Activated naive CD4-positive, alpha-beta T cell treated with anti-CD3 and anti-CD28 coated beads, Interleukin-2, amount 10 ng/mL, durations not matched to agents 5 hours and 36 hours (primary cell): Measurements from ENCODE around the gene GAPT. TPM values are rescaled to one million over a fixed set of nuclear protein-coding genes. Genes with fewer than 3 reads are reported as not detected.

Experiments used
- microRNA-seq: library from miRNA; unstranded; fragments of <30 nt; microRNA quantifications from one replicate; pipeline ENCODE4 v1.2.0, GENCODE V29; 2022; ENCODE audit warnings: borderline microRNAs expressed, borderline replicate concordance
- total RNA-seq, 2 experiments: library from RNA; stranded (reverse); gene quantifications; one replicate each; pipeline ENCODE4 v1.2.3, GENCODE V29; 2021

GAPT gene
- not detected for total RNA-seq

GRCh38 chr5:58491216-58491892 is at the start of gene GAPT:
Gene GAPT (plus strand): TSS chr5:58491435. CDS start chr5:58494537, 3,102 bp downstream.

DNA sequence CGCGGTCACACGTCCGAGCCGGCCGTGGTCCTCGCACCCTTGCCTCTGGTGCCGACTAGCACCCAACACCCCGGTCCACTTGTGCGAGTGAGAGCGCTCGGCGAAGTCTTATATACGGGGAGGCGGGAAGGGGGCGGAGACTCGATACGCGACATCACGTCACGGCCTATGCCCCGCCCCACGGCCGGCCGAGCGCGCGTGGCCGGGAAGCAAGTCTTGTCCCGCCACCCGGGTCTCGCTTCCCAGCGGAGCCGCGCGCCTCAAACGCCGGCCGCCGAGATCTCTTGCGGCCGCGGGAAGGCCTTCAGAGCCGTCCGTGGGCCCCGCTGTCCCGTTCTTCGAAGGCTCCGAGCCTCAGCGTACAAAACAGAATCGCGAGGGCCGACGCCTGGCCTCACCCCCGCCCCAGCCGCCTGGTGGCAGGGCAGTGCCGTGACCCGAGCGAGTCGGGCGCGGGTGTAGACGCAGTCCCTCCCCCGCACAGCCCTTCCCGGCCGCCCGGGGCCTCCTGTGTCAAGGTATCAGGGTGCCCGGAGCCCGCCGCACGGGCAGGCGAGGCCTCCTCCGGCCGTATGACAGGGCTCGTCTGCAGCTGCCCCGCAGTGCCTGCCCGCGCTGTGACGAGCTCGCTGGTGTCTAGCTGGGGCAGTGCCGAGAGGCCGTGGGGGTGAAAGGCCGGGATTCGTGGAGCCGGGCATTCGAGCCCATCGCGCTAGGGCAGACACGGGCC is 31.1 kb upstream of the GAPT start, which contains the start of gene PLK2:
Gene PLK2 (minus strand): TSS at position 85 of the 730 bp plus-strand sequence. CDS start 127 bp downstream, outside the sequence.

Small RNA genes within 50 kb of the gene (microRNA-seq; reads per million reads assigned to microRNA genes)
- not detected for gene MIR548AE2

Other genes with a start within 250 kb of the GAPT start
- 1 to 10 TPM; 2.0 to 2.5 TPM for gene PLK2, start 31.3 kb upstream of the GAPT start, total RNA-seq
- not detected for gene RAB3C, start 91.6 kb downstream of the GAPT start, total RNA-seq